PC-9 (cell line): ENCODE measurements around the gene TMEM238. TPM values are rescaled to one million over a fixed set of nuclear protein-coding genes. Genes with fewer than 3 reads are reported as not detected.
"Not testable (repeated sequence)": the region's sequence is repeated elsewhere in the genome, so short reads cannot be mapped to it uniquely, and the experiment has no call there.

ENCODE experiments used
- BruUV-seq: library from RNA; stranded (reverse); fragments of 400-500 nt; replicated peaks from 2 replicates; lab custom pipeline; 2021; lab: Mats Ljungman, UMichigan
- CTCF ChIA-PET: fragments of 300-600 bp; sonication (Branson Sonifier 250); formaldehyde crosslinking; loops from one replicate; lab custom pipeline; 2022; ENCODE audit warnings: antibody characterized with exemption; lab: Charles Lee
- POLR2A ChIA-PET: fragments of 300-600 bp; sonication (Branson Sonifier 250); formaldehyde crosslinking; loops from one replicate; lab custom pipeline; 2022; ENCODE audit warnings: antibody characterized with exemption; ENCODE audit not compliant: unreplicated experiment; lab: Charles Lee
- DNase-seq, 2 experiments: peaks; one replicate each; pipeline versions ENCODE4 v3.0.0 to v3.0.0-alpha.2; 2015 to 2022; ENCODE audit warnings: mixed read lengths in 1 of 2
- H2AFZ ChIP-seq: fragments of 200-600 bp; sonication (generic); 2 replicates; pipeline ENCODE4 v1.8.1; 2017; ENCODE audit warnings: antibody characterized with exemption
- H3F3A ChIP-seq: fragments of 200-600 bp; sonication (generic); 2 replicates; pipeline ENCODE4 v1.8.1; 2017; ENCODE audit warnings: antibody characterized with exemption, mild to moderate bottlenecking, low read depth; ENCODE audit not compliant: insufficient read depth
- H3K27ac ChIP-seq: fragments of 200-600 bp; sonication (generic); 2 replicates; pipeline ENCODE4 v1.6.1; 2016; ENCODE audit warnings: mixed run types
- H3K27me3 ChIP-seq: fragments of 200-600 bp; sonication (generic); 2 replicates; pipeline ENCODE4 v1.6.1; 2016; ENCODE audit warnings: low read depth, mixed run types; ENCODE audit not compliant: insufficient read depth
- H3K36me3 ChIP-seq: fragments of 200-600 bp; sonication (generic); 2 replicates; pipeline ENCODE4 v1.6.1; 2016; ENCODE audit warnings: low read depth, mixed run types
- H3K4me1 ChIP-seq: fragments of 200-600 bp; sonication (generic); replicated peaks from 2 replicates; pipeline ENCODE4 v1.6.1; 2016; ENCODE audit warnings: mixed run types; ENCODE audit not compliant: insufficient read depth
- H3K4me2 ChIP-seq: fragments of 200-600 bp; sonication (generic); 2 replicates; pipeline ENCODE4 v1.6.1; 2017; ENCODE audit warnings: mixed run types
- H3K4me3 ChIP-seq: fragments of 200-600 bp; sonication (generic); 2 replicates; pipeline ENCODE4 v1.6.1; 2016; ENCODE audit warnings: mixed run types
- H3K79me2 ChIP-seq: fragments of 200-600 bp; sonication (generic); 2 replicates; pipeline ENCODE4 v1.6.1; 2017; ENCODE audit warnings: low read depth, mixed run types
- H3K9me2 ChIP-seq: fragments of 200-600 bp; sonication (generic); 2 replicates; pipeline ENCODE4 v1.8.1; 2017; ENCODE audit warnings: mild to moderate bottlenecking; ENCODE audit not compliant: insufficient read depth
- H3K9me3 ChIP-seq: fragments of 200-600 bp; sonication (generic); 2 replicates; pipeline ENCODE4 v1.8.1; 2016; ENCODE audit warnings: low read depth; ENCODE audit not compliant: insufficient read depth
- H4K20me1 ChIP-seq: fragments of 200-600 bp; sonication (generic); 2 replicates; pipeline ENCODE4 v1.8.1; 2017; ENCODE audit not compliant: insufficient read depth
- EZH2 ChIP-seq: fragments of 200-600 bp; sonication (generic); IDR thresholded peaks from 2 replicates; pipeline ENCODE4 v1.8.0; 2017; ENCODE audit warnings: antibody characterized with exemption, low read depth
- intact Hi-C: fragments of 100-400 bp; cut with micrococcal nuclease; formaldehyde crosslinking; loops from one replicate; pipeline ENCODE4 v1.10.0; 2022; ENCODE audit not compliant: unreplicated experiment
- total RNA-seq: library from RNA; stranded (reverse); gene quantifications from 2 replicates; pipeline ENCODE4 v1.2.3, GENCODE V29; 2021
- TF ChIP-seq, protein P1 (sequence below): fragments of 200-600 bp; sonication (generic); conservative IDR thresholded peaks from 2 replicates; pipeline ENCODE4 v1.6.1; 2017; ENCODE audit warnings: mixed run types, antibody characterized with exemption, mild to moderate bottlenecking, moderate library complexity

Gene TMEM238
- total RNA-seq, 1 experiment from 2014 or later, result 40.4 TPM

DNA sequence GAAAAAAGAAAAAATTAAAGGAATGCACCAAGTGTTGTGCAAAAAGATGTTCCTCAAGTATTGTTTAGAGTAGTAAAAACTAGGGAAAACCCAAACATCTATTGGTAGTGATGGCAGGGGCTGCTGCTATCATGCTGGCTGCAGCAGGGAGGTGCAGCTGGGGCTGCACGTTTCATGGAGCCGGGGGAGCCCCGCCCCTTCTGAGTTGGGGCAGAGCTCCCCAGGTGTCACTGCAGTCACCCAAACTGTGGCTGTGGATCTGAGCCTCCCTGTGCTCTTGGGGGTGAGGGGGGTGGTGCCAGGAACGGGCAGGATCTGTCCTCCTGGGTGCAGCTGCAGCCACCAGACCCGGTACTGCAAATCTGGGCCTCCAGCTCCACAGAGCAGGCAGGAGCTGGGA lies 35.0 kb upstream of the TMEM238 start:
- Histone ChIP-seq H2AFZ (no peak overlapping the region), H3K27me3 (peaks cover 39% of the 10 kb centered on the region), H3K9me2 (no peaks in the 10 kb centered on the region), H4K20me1 (no peaks in the 10 kb centered on the region; the same call in 1 of the 2 replicates), H3K79me2 (no peaks in the 10 kb centered on the region), H3K9me3 (no peaks in the 10 kb centered on the region), H3K4me1 (no peaks in the 10 kb centered on the region), H3K4me3 (no peak overlapping the region), H3K27ac (no peak overlapping the region), H3K36me3 (no peaks in the 10 kb centered on the region), H3F3A (peaks cover 8% of the 10 kb centered on the region; the same call in 1 of the 2 replicates), H3K4me2 (no peak overlapping the region)
- CTCF ChIA-PET, result interaction anchor here (1.8 kb wide), 1 partner anchor 85 kb away, joined by 6 read pairs; no protein-coding TSS in a partner anchor
- BruUV-seq, result no TSS peak
- TF ChIP-seq EZH2, result no peak
- TF ChIP-seq, protein P1, sequence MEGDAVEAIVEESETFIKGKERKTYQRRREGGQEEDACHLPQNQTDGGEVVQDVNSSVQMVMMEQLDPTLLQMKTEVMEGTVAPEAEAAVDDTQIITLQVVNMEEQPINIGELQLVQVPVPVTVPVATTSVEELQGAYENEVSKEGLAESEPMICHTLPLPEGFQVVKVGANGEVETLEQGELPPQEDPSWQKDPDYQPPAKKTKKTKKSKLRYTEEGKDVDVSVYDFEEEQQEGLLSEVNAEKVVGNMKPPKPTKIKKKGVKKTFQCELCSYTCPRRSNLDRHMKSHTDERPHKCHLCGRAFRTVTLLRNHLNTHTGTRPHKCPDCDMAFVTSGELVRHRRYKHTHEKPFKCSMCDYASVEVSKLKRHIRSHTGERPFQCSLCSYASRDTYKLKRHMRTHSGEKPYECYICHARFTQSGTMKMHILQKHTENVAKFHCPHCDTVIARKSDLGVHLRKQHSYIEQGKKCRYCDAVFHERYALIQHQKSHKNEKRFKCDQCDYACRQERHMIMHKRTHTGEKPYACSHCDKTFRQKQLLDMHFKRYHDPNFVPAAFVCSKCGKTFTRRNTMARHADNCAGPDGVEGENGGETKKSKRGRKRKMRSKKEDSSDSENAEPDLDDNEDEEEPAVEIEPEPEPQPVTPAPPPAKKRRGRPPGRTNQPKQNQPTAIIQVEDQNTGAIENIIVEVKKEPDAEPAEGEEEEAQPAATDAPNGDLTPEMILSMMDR, result no peak
- intact Hi-C loops, result loop anchor here (5.0 kb wide), 2 partner anchors 83 to 537 kb away; no protein-coding TSS in a partner anchor
- POLR2A ChIA-PET, result no interaction called here
- no peak for DNase-seq

DNA sequence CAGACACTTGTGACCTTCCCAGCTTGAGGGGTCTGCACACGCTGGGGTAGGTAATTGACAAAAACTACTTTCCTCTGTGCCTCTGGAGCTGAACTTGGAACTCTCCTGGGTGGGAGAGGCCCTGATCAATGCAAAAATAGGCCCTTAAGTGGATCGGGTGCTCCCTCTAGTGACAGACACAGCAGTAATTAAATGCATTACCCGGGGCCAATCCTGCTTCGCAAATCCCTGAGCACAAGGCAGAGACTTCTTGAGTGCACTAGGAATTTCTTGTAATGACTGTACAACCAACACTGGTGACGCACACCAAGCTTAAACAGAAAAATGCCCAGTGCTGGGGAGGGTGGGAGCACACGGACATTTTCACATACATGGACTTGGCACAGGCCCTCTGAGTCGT lies 34.1 kb upstream of the TMEM238 start:
- no TSS peak for BruUV-seq
- no peak overlapping the region for H2AFZ ChIP-seq

DNA sequence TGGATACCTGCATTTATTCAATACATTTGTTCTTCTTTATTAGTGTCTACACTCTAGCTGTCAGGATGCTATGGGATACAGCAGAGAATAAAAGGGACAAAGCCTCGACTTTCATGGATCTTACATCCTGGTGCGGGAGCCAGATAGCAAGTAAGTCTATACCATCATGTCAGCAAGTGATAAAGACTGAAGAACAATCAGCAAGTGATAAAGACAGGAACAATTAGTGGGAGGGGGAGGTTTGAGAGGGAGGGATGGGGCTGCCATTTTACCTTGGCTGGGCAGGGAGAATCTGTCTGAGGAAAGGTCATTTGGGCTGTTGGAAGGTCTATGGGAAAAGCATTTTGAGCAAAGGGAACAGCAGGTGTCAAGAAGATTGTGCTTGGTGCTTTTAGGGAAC lies 26.1 kb upstream of the TMEM238 start:
- Histone ChIP-seq H3K4me1 (peaks cover 21% of the 10 kb centered on the region), H3K27ac (no peak overlapping the region), H3K4me3 (no peak overlapping the region), H3K79me2 (peaks cover 23% of the 10 kb centered on the region), H2AFZ (no peak overlapping the region), H3K27me3 (no peaks in the 10 kb centered on the region), H3K4me2 (no peak overlapping the region), H3F3A (peaks cover 19% of the 10 kb centered on the region), H3K9me3 (no peaks in the 10 kb centered on the region), H3K36me3 (peaks cover 10% of the 10 kb centered on the region), H3K9me2 (no peaks in the 10 kb centered on the region), H4K20me1 (peaks cover 17% of the 10 kb centered on the region)
- ChIA-PET CTCF (no interaction called here), POLR2A (interaction anchor here (0.5 kb wide), 1 partner anchor 352 kb away, joined by 4 read pairs; no protein-coding TSS in a partner anchor)
- DNase-seq, result peak in 1 of 2 experiments; percentile 1
- intact Hi-C loops, result no loop called here
- BruUV-seq, result no TSS peak
- no peak for TF ChIP-seq EZH2
- TF ChIP-seq, protein P1, result no peak

More for the DNA sequence above, 34.1 kb upstream of the TMEM238 start:
- POLR2A ChIA-PET, result interaction anchor here (0.5 to 0.6 kb wide), 2 partner anchors 262 to 277 kb away, joined by 7 to 18 read pairs; no protein-coding TSS in a partner anchor
- H4K20me1 ChIP-seq, result no peaks in the 10 kb centered on the region; the same call in 1 of the 2 replicates
- H3K9me3 ChIP-seq, result no peaks in the 10 kb centered on the region
- TF ChIP-seq, protein P1, result peak; percentile 94
- no peak for TF ChIP-seq EZH2
- peak; percentile 74 to 79 for DNase-seq
- no peaks in the 10 kb centered on the region for H3K4me1 ChIP-seq
- peaks cover 8% of the 10 kb centered on the region; the same call in 1 of the 2 replicates for H3F3A ChIP-seq
- H3K9me2 ChIP-seq, result no peaks in the 10 kb centered on the region
- H3K27ac ChIP-seq, result no peak overlapping the region
- H3K4me2 ChIP-seq, result no peak overlapping the region
- intact Hi-C loops, result loop anchor here (1.0 to 5.0 kb wide), 4 partner anchors 84 to 536 kb away; no protein-coding TSS in a partner anchor
- H3K27me3 ChIP-seq, result peaks cover 33% of the 10 kb centered on the region
- no peaks in the 10 kb centered on the region for H3K36me3 ChIP-seq
- H3K79me2 ChIP-seq, result no peaks in the 10 kb centered on the region
- H3K4me3 ChIP-seq, result no peak overlapping the region
- CTCF ChIA-PET, result interaction anchor here (0.7 to 1.8 kb wide), 6 partner anchors 79 to 1152 kb away, joined by 3 to 6 read pairs (median 3); partner anchors contain the start of genes HSPBP1 and KMT5C

DNA sequence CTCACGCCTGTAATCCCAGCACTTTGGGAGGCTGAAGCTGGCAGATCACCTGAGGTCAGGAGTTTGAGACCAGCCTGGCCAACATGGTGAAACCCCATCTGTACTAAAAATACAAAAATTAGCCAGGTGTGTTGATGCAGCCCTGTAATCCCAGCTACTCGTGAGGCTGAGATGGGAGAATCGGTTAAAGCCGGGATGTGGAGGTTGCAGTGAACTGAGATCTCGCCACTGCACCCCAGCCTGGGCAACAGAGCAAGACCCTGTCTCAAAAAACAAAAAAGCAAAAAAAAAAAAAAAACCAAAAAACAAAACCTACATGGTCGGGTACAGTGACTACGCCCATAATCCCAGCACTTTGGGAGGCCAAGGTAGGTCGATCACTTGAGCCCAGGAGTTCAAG lies 25.1 kb upstream of the TMEM238 start:
- H3K4me3 ChIP-seq, H3K27ac ChIP-seq, H3K9me2 ChIP-seq, H3K9me3 ChIP-seq, POLR2A ChIA-PET, H3K4me2 ChIP-seq, H3K27me3 ChIP-seq, CTCF ChIA-PET, BruUV-seq, H2AFZ ChIP-seq: not testable (repeated sequence)
- H3K4me1 ChIP-seq, result peaks cover 21% of the 10 kb centered on the region
- peaks cover 27% of the 10 kb centered on the region for H4K20me1 ChIP-seq
- H3K79me2 ChIP-seq, result peaks cover 33% of the 10 kb centered on the region
- H3F3A ChIP-seq, result peaks cover 29% of the 10 kb centered on the region
- DNase-seq, result peak in 1 of 2 experiments; percentile 9
- intact Hi-C loops, result loop anchor here (5.0 kb wide), 1 partner anchor 242 kb away; the partner anchor contains the start of gene DNAAF3
- H3K36me3 ChIP-seq, result peaks cover 16% of the 10 kb centered on the region
